ENCODE measurements around the gene EXOG.
A peak's percentile ranks its signal among the peaks of the same experiment; 100 is the strongest.

The EXOG gene

GRCh38 chr3:38510631-38511030, 14.5 kb downstream of the EXOG start:
- DNase-seq (ENCODE audit: low spot score) = no peak

- no peak for DNase-seq (ENCODE audit: low spot score)
These were observed 15.4 kb downstream of the EXOG start for GRCh38 chr3:38511546-38511945.

GRCh38 chr3:38515367-38515766, 19.2 kb downstream of the EXOG start:
- no peak for DNase-seq (ENCODE audit: low spot score)

- DNase-seq (ENCODE audit: low spot score) = no peak
These were observed 20.5 kb downstream of the EXOG start for GRCh38 chr3:38516669-38517068.

- no peak for DNase-seq (ENCODE audit: low spot score)
These were observed 22.9 kb downstream of the EXOG start for GRCh38 chr3:38519000-38519399.

- DNase-seq (ENCODE audit: low spot score) = no peak
These were observed 23.5 kb downstream of the EXOG start for GRCh38 chr3:38519651-38520050.

GRCh38 chr3:38521391-38521987, 25.3 kb downstream of the EXOG start:
- DNase-seq (ENCODE audit: low spot score) = peak; percentile 76

GRCh38 chr3:38522002-38522401, 25.9 kb downstream of the EXOG start:
- DNase-seq (ENCODE audit: low spot score) = no peak

GRCh38 chr3:38524141-38524739, 28.1 kb downstream of the EXOG start:
- no peak for DNase-seq (ENCODE audit: low spot score)

- no peak for DNase-seq (ENCODE audit: low spot score)
These were observed 30.7 kb downstream of the EXOG start for GRCh38 chr3:38526792-38527191.

- no peak for DNase-seq (ENCODE audit: low spot score)
These were observed 32.3 kb downstream of the EXOG start for GRCh38 chr3:38528457-38528856.

- DNase-seq (ENCODE audit: low spot score) = peak; percentile 22
These were observed 36.4 kb downstream of the EXOG start for GRCh38 chr3:38532529-38532928.

- DNase-seq (ENCODE audit: low spot score) = peak; percentile 34
These were observed 37.3 kb downstream of the EXOG start for GRCh38 chr3:38533285-38533976.

- DNase-seq (ENCODE audit: low spot score) = peak; percentile 23
These were observed 38.0 kb downstream of the EXOG start for GRCh38 chr3:38534180-38534579.

GRCh38 chr3:38534604-38535003, 38.5 kb downstream of the EXOG start:
- DNase-seq (ENCODE audit: low spot score) = no peak

- peak; percentile 15 for DNase-seq (ENCODE audit: low spot score)
These were observed 40.5 kb downstream of the EXOG start for GRCh38 chr3:38536671-38537070.

GRCh38 chr3:38538773-38539353, 42.7 kb downstream of the EXOG start:
- peak; percentile 32 for DNase-seq (ENCODE audit: low spot score)

GRCh38 chr3:38541806-38542205, 45.7 kb downstream of the EXOG start:
- no peak for DNase-seq (ENCODE audit: low spot score)

- DNase-seq (ENCODE audit: low spot score) = no peak
These were observed 46.5 kb downstream of the EXOG start for GRCh38 chr3:38542401-38543298.

- DNase-seq (ENCODE audit: low spot score) = no peak
These were observed 47.4 kb downstream of the EXOG start for GRCh38 chr3:38543586-38543985.

- DNase-seq (ENCODE audit: low spot score) = no peak
These were observed 48.8 kb downstream of the EXOG start for GRCh38 chr3:38544926-38545325.

- peak; percentile 25 for DNase-seq (ENCODE audit: low spot score)
These were observed 49.4 kb downstream of the EXOG start for GRCh38 chr3:38545550-38545949.

Measured in ecto neural progenitor cell (in vitro differentiated cells).